ENCODE data around the gene LCE2A.
"Not testable (repeated sequence)": the region's sequence is repeated elsewhere in the genome, so short reads cannot be mapped to it uniquely, and the experiment has no call there.

GRCh38 chr1:152666171-152666570, 32.0 kb upstream of the LCE2A start:
- not testable (repeated sequence) for TF ChIP-seq POLR2A (IDR thresholded peaks at IDR 0.05)
- TF ChIP-seq, protein P1, sequence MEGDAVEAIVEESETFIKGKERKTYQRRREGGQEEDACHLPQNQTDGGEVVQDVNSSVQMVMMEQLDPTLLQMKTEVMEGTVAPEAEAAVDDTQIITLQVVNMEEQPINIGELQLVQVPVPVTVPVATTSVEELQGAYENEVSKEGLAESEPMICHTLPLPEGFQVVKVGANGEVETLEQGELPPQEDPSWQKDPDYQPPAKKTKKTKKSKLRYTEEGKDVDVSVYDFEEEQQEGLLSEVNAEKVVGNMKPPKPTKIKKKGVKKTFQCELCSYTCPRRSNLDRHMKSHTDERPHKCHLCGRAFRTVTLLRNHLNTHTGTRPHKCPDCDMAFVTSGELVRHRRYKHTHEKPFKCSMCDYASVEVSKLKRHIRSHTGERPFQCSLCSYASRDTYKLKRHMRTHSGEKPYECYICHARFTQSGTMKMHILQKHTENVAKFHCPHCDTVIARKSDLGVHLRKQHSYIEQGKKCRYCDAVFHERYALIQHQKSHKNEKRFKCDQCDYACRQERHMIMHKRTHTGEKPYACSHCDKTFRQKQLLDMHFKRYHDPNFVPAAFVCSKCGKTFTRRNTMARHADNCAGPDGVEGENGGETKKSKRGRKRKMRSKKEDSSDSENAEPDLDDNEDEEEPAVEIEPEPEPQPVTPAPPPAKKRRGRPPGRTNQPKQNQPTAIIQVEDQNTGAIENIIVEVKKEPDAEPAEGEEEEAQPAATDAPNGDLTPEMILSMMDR (IDR thresholded peaks at IDR 0.05), result not testable (repeated sequence)
